ENCODE results near the gene CPD.
"Not testable (repeated sequence)": the region's sequence is repeated elsewhere in the genome, so short reads cannot be mapped to it uniquely, and the experiment has no call there.

GRCh38 chr17:30343244-30343643 is 35.5 kb upstream of the CPD start:
- not testable (repeated sequence) for TF ChIP-seq CTCF (IDR thresholded peaks at IDR 0.05; ENCODE audit: low read depth, low read length, missing input control); MAX (IDR thresholded peaks at IDR 0.05); RXRA (IDR thresholded peaks at IDR 0.05); YY1 (IDR thresholded peaks at IDR 0.05); RAD21 (IDR thresholded peaks at IDR 0.05); JUND (IDR thresholded peaks at IDR 0.05); GABPA (IDR thresholded peaks at IDR 0.05 in 1 of 2, conservative IDR thresholded peaks at IDR 0.05 in 1 of 2)
